GM19395 (cell line): Measurements from ENCODE around the gene AGTPBP1.
"Not testable (repeated sequence)": the region's sequence is repeated elsewhere in the genome, so short reads cannot be mapped to it uniquely, and the experiment has no call there.

Source experiments
- ATAC-seq: cut with Tn5 transposase; IDR thresholded peaks from one replicate; pipeline ENCODE4 v1.9.1; 2021; ENCODE audit warnings: mild to moderate bottlenecking, moderate library complexity; ENCODE audit not compliant: unreplicated experiment

AGTPBP1 gene

GRCh38 chr9:85723215-85723614, 18.5 kb downstream of the AGTPBP1 start:
- ATAC-seq, result no peak

GRCh38 chr9:85719411-85719810, 22.3 kb downstream of the AGTPBP1 start:
- not testable (repeated sequence) for ATAC-seq

GRCh38 chr9:85717818-85718217, 23.9 kb downstream of the AGTPBP1 start:
- not testable (repeated sequence) for ATAC-seq

- ATAC-seq, result no peak
Measured at GRCh38 chr9:85717220-85717619, 24.5 kb downstream of the AGTPBP1 start.

- ATAC-seq, result peak; percentile 75
Measured at GRCh38 chr9:85716031-85716877, 25.5 kb downstream of the AGTPBP1 start.

GRCh38 chr9:85715587-85715986, 26.2 kb downstream of the AGTPBP1 start:
- peak; percentile 61 for ATAC-seq

GRCh38 chr9:85713897-85714296, 27.9 kb downstream of the AGTPBP1 start:
- no peak for ATAC-seq

GRCh38 chr9:85704744-85705143, 37.0 kb downstream of the AGTPBP1 start:
- ATAC-seq, result no peak

GRCh38 chr9:85703398-85703797, 38.4 kb downstream of the AGTPBP1 start:
- ATAC-seq, result no peak

GRCh38 chr9:85702726-85703289, 38.9 kb downstream of the AGTPBP1 start:
- ATAC-seq, result no peak

GRCh38 chr9:85702191-85702590, 39.6 kb downstream of the AGTPBP1 start:
- ATAC-seq, result no peak

GRCh38 chr9:85700330-85700729, 41.4 kb downstream of the AGTPBP1 start:
- no peak for ATAC-seq

- ATAC-seq, result no peak
Measured at GRCh38 chr9:85688361-85688760, 53.4 kb downstream of the AGTPBP1 start.

- ATAC-seq, result no peak
Measured at GRCh38 chr9:85685081-85685480, 56.7 kb downstream of the AGTPBP1 start.

- no peak for ATAC-seq
Measured at GRCh38 chr9:85676790-85677189, 65.0 kb downstream of the AGTPBP1 start.

GRCh38 chr9:85667374-85667773, 74.4 kb downstream of the AGTPBP1 start:
- ATAC-seq, result no peak

GRCh38 chr9:85666086-85666485, 75.7 kb downstream of the AGTPBP1 start:
- no peak for ATAC-seq

GRCh38 chr9:85662573-85662972, 79.2 kb downstream of the AGTPBP1 start:
- no peak for ATAC-seq

GRCh38 chr9:85658716-85659115, 83.0 kb downstream of the AGTPBP1 start:
- ATAC-seq, result no peak

- ATAC-seq, result no peak
Measured at GRCh38 chr9:85653153-85653552, 88.6 kb downstream of the AGTPBP1 start.

GRCh38 chr9:85647571-85647970, 94.2 kb downstream of the AGTPBP1 start:
- peak; percentile 94 for ATAC-seq

GRCh38 chr9:85645909-85646627, 95.7 kb downstream of the AGTPBP1 start:
- no peak for ATAC-seq
